ENCODE results near the gene PTX3.

PTX3 gene

GRCh38 chr3:157423337-157423736 lies 13.3 kb upstream of the PTX3 start:
- no peak for DNase-seq (ENCODE audit: low spot score)

- no peak for DNase-seq (ENCODE audit: low spot score)
These were observed 8.7 kb upstream of the PTX3 start for GRCh38 chr3:157427901-157428300.

- no peak for DNase-seq (ENCODE audit: low spot score)
These were observed 7.8 kb upstream of the PTX3 start for GRCh38 chr3:157428853-157429252.

GRCh38 chr3:157429708-157430107 lies 6.9 kb upstream of the PTX3 start:
- no peak for DNase-seq (ENCODE audit: low spot score)

- no peak for DNase-seq (ENCODE audit: low spot score)
These were observed 1.6 kb downstream of the PTX3 start for GRCh38 chr3:157438194-157438730.

GRCh38 chr3:157441102-157441624 lies 4.5 kb downstream of the PTX3 start:
- no peak for DNase-seq (ENCODE audit: low spot score)

GRCh38 chr3:157442729-157443128 lies 6.1 kb downstream of the PTX3 start:
- no peak for DNase-seq (ENCODE audit: low spot score)

GRCh38 chr3:157443905-157444796 lies 7.5 kb downstream of the PTX3 start:
- DNase-seq (ENCODE audit: low spot score): no peak

- no peak for DNase-seq (ENCODE audit: low spot score)
These were observed 8.1 kb downstream of the PTX3 start for GRCh38 chr3:157444797-157445184.

- DNase-seq (ENCODE audit: low spot score): no peak
These were observed 9.2 kb downstream of the PTX3 start for GRCh38 chr3:157445857-157446256.

GRCh38 chr3:157447026-157447694 lies 10.5 kb downstream of the PTX3 start:
- DNase-seq (ENCODE audit: low spot score): no peak

GRCh38 chr3:157452097-157452496 lies 15.4 kb downstream of the PTX3 start:
- DNase-seq (ENCODE audit: low spot score): no peak

- DNase-seq (ENCODE audit: low spot score): no peak
These were observed 17.2 kb downstream of the PTX3 start for GRCh38 chr3:157453824-157454223.

- no peak for DNase-seq (ENCODE audit: low spot score)
These were observed 23.1 kb downstream of the PTX3 start for GRCh38 chr3:157459706-157460105.

- no peak for DNase-seq (ENCODE audit: low spot score)
These were observed 23.6 kb downstream of the PTX3 start for GRCh38 chr3:157460253-157460652.

GRCh38 chr3:157463816-157464215 lies 27.2 kb downstream of the PTX3 start:
- no peak for DNase-seq (ENCODE audit: low spot score)

GRCh38 chr3:157464321-157464720 lies 27.7 kb downstream of the PTX3 start:
- DNase-seq (ENCODE audit: low spot score): no peak

GRCh38 chr3:157465741-157466140 lies 29.1 kb downstream of the PTX3 start:
- DNase-seq (ENCODE audit: low spot score): no peak

- DNase-seq (ENCODE audit: low spot score): no peak
These were observed 30.6 kb downstream of the PTX3 start for GRCh38 chr3:157467200-157467599.

- no peak for DNase-seq (ENCODE audit: low spot score)
These were observed 33.1 kb downstream of the PTX3 start for GRCh38 chr3:157469561-157470294.

GRCh38 chr3:157471064-157471463 lies 34.4 kb downstream of the PTX3 start:
- no peak for DNase-seq (ENCODE audit: low spot score)

GRCh38 chr3:157472648-157473047 lies 36.0 kb downstream of the PTX3 start:
- no peak for DNase-seq (ENCODE audit: low spot score)

All from hematopoietic multipotent progenitor cell treated with erythropoietin and hydrocortisone succinate and interleukin-3 and kit ligand, for 17 days (in vitro differentiated cells).